IMR-90 (cell line): ENCODE data around the gene CEP85. TPM values are rescaled to one million over a fixed set of nuclear protein-coding genes. Genes with fewer than 3 reads are reported as not detected.

Source experiments
- ATAC-seq: fragments of 200-7000 bp; cut with Tn5 transposase; 2 replicates; pipeline ENCODE4 v1.9.1; 2020; ENCODE audit warnings: low read depth, mild to moderate bottlenecking, moderate library complexity
- BruUV-seq: library from RNA; stranded (reverse); fragments of 400-500 nt; replicated peaks from 2 replicates; lab custom pipeline; 2021; lab: Mats Ljungman, UMichigan
- CTCF ChIA-PET: fragments of 300-600 bp; formaldehyde crosslinking; extraction: SDS; loops from one replicate; lab custom pipeline; 2021; ENCODE audit warnings: antibody characterized with exemption; lab: Yijun Ruan, JAX
- POLR2A ChIA-PET: fragments of 300-600 bp; sonication (Branson Sonifier 250); formaldehyde crosslinking; loops from one replicate; lab custom pipeline; 2022; ENCODE audit warnings: antibody characterized with exemption; ENCODE audit not compliant: unreplicated experiment; lab: Charles Lee
- DNase-seq: peaks from one replicate; pipeline ENCODE4 v3.0.0; 2013
- H2AFZ ChIP-seq: replicated peaks from 2 replicates; pipeline ENCODE3; 2013; ENCODE audit warnings: low read length, mild to moderate bottlenecking; ENCODE audit not compliant: poor library complexity
- H2AK5ac ChIP-seq: 2 replicates; pipeline ENCODE4 v1.6.1; 2013; ENCODE audit warnings: low read depth, low read length, inconsistent platforms
- H2AK9ac ChIP-seq: replicated peaks from 2 replicates; pipeline ENCODE3; 2013; ENCODE audit warnings: mild to moderate bottlenecking, low read depth, low read length, moderate library complexity; ENCODE audit not compliant: poor library complexity
- H2BK120ac ChIP-seq: 2 replicates; pipeline ENCODE4 v1.6.1; 2013; ENCODE audit warnings: low read depth, low read length, inconsistent platforms
- H2BK15ac ChIP-seq: 3 replicates; pipeline ENCODE4 v1.6.1; 2013; ENCODE audit warnings: low read depth, low read length, inconsistent platforms
- H2BK20ac ChIP-seq: 2 replicates; pipeline ENCODE4 v1.6.1; 2013; ENCODE audit warnings: low read depth, mild to moderate bottlenecking, inconsistent platforms, low read length, moderate library complexity
- H2BK5ac ChIP-seq: 2 replicates; pipeline ENCODE4 v1.6.1; 2013; ENCODE audit warnings: mild to moderate bottlenecking, low read depth, low read length, inconsistent platforms; ENCODE audit not compliant: poor library complexity, severe bottlenecking
- H3K14ac ChIP-seq: replicated peaks from 2 replicates; pipeline ENCODE4 v1.6.1; 2013; ENCODE audit warnings: low read depth, low read length, inconsistent platforms
- H3K18ac ChIP-seq: 2 replicates; pipeline ENCODE4 v1.6.1; 2013; ENCODE audit warnings: low read depth, low read length, control low read depth
- H3K23ac ChIP-seq: 2 replicates; pipeline ENCODE4 v1.6.1; 2013; ENCODE audit warnings: low read depth, low read length, inconsistent platforms
- H3K27ac ChIP-seq: 2 replicates; pipeline ENCODE4 v1.5.1; 2013; ENCODE audit warnings: mild to moderate bottlenecking, control low read depth, low read length; ENCODE audit not compliant: insufficient read depth
- H3K27me3 ChIP-seq: 2 replicates; pipeline ENCODE4 v1.6.1; 2013; ENCODE audit warnings: low read length; ENCODE audit not compliant: control insufficient read depth, insufficient read depth
- H3K36me3 ChIP-seq: 2 replicates; pipeline ENCODE4 v1.6.1; 2013; ENCODE audit warnings: low read length, mixed read lengths; ENCODE audit not compliant: control insufficient read depth, insufficient read depth
- H3K4ac ChIP-seq: 2 replicates; pipeline ENCODE4 v1.6.1; 2013; ENCODE audit warnings: low read depth, low read length, inconsistent platforms
- H3K4me1 ChIP-seq: 2 replicates; pipeline ENCODE4 v1.6.1; 2013; ENCODE audit warnings: low read length, mixed read lengths; ENCODE audit not compliant: control insufficient read depth, insufficient read depth
- H3K4me2 ChIP-seq: 2 replicates; pipeline ENCODE4 v1.6.1; 2013; ENCODE audit warnings: low read depth, mild to moderate bottlenecking, control low read depth, low read length, moderate library complexity
- H3K4me3 ChIP-seq: 2 replicates; pipeline ENCODE4 v1.5.1; 2013; ENCODE audit warnings: low read depth, mild to moderate bottlenecking, control low read depth, low read length, moderate library complexity; ENCODE audit not compliant: insufficient read depth
- H3K56ac ChIP-seq: 2 replicates; pipeline ENCODE4 v1.6.1; 2013; ENCODE audit warnings: low read length, inconsistent platforms; ENCODE audit not compliant: insufficient read depth; ENCODE audit errors: extremely low read depth
- H3K79me1 ChIP-seq, 2 experiments: 2 replicates each; pipeline ENCODE4 v1.6.1; 2013; ENCODE audit warnings: low read length in 2 of 2, inconsistent platforms in 1 of 2, low read depth in 1 of 2
- H3K9ac ChIP-seq: 2 replicates; pipeline ENCODE4 v1.6.1; 2013; ENCODE audit warnings: low read depth, low read length, control low read depth
- H3K9me1 ChIP-seq: 2 replicates; pipeline ENCODE4 v1.6.1; 2013; ENCODE audit warnings: low read length, inconsistent platforms; ENCODE audit not compliant: insufficient read depth
- H3K9me3 ChIP-seq: 2 replicates; pipeline ENCODE4 v1.6.1; 2013; ENCODE audit warnings: low read length; ENCODE audit not compliant: control insufficient read depth, insufficient read depth
- H4K20me1 ChIP-seq: 2 replicates; pipeline ENCODE4 v1.6.1; 2013; ENCODE audit warnings: low read length, inconsistent platforms; ENCODE audit not compliant: insufficient read depth
- H4K5ac ChIP-seq: 2 replicates; pipeline ENCODE4 v1.6.1; 2013; ENCODE audit warnings: mild to moderate bottlenecking, low read depth, low read length, control low read depth
- H4K8ac ChIP-seq, 2 experiments: 2 replicates each; pipeline ENCODE4 v1.6.1; 2013; ENCODE audit warnings: low read depth in 2 of 2, low read length in 2 of 2, control low read depth in 1 of 2, inconsistent platforms in 1 of 2
- H4K91ac ChIP-seq: 2 replicates; pipeline ENCODE4 v1.6.1; 2013; ENCODE audit warnings: low read depth, low read length, inconsistent platforms; ENCODE audit not compliant: insufficient read depth
- CTCF ChIP-seq: conservative IDR thresholded peaks from 2 replicates; pipeline ENCODE4 v1.5.1; 2012; ENCODE audit warnings: mild to moderate bottlenecking, low read depth, low read length, improper control_type of control experiment
- ELK1 ChIP-seq: fragments of 150-350 bp; IDR thresholded peaks from 2 replicates; pipeline ENCODE4 v1.6.1; 2016; ENCODE audit warnings: low read depth, mild to moderate bottlenecking, low read length, moderate library complexity, borderline replicate concordance
- MAFK ChIP-seq: IDR thresholded peaks from 2 replicates; pipeline ENCODE4 v1.6.1; 2012; ENCODE audit warnings: low read depth, low read length, improper control_type of control experiment
- NFE2L2 ChIP-seq: fragments of 150-350 bp; IDR thresholded peaks from 2 replicates; pipeline ENCODE4 v1.6.1; 2016; ENCODE audit warnings: low read depth, mild to moderate bottlenecking, low read length
- SMC3 ChIP-seq: fragments of 150-350 bp; IDR thresholded peaks from 2 replicates; pipeline ENCODE4 v1.6.1; 2016; ENCODE audit warnings: low read depth, mild to moderate bottlenecking, antibody characterized with exemption, low read length, moderate library complexity
- WGBS, 2 experiments: methylation state at CpG; one replicate each; pipeline versions ENCODE4 v1.1.5 to v1.1.7; 2013; ENCODE audit warnings: missing lambda C conversion rate in 2 of 2; ENCODE audit not compliant: insufficient read length in 1 of 2; ENCODE audit errors: extremely low coverage in 2 of 2; 5-methylcytosine and 5-hydroxymethylcytosine counted together
- dilution Hi-C: fragments of 300-500 bp; cut with HindIII; formaldehyde crosslinking; loops from one replicate; pipeline ENCODE4 v1.14.3; 2018; ENCODE audit warnings: low sequenced_read_pairs; ENCODE audit not compliant: unreplicated experiment
- in situ Hi-C: fragments of 300-500 bp; cut with MboI; formaldehyde crosslinking; loops from 3 replicates; pipeline ENCODE4 v1.14.3; 2019; ENCODE audit warnings: low sequenced_read_pairs, inconsistent platforms, mixed read lengths
- intact Hi-C: fragments of 100-400 bp; cut with micrococcal nuclease; formaldehyde crosslinking; loops from 2 replicates; pipeline ENCODE4 v1.10.0; 2022
- polyA plus RNA-seq, 3 experiments: library from polyadenylated mRNA; depleted of rRNA; stranded (reverse); fragments of >200 nt; gene quantifications; 2 replicates each; pipeline ENCODE4 v1.2.3, GENCODE V29; 2012; ENCODE audit warnings: low replicate concordance in 1 of 3
- total RNA-seq: library from RNA; depleted of rRNA; stranded (reverse); fragments of >200 nt; gene quantifications from 2 replicates; pipeline ENCODE4 v1.2.3, GENCODE V29; 2012

Gene CEP85
- total and polyA plus RNA-seq, 2 of the 4 experiments (the other 2 are of a cell fraction): 11.5 to 11.8 TPM

- ATAC-seq (no peak), DNase-seq (peak; percentile 5)
- Histone ChIP-seq H3K4ac (peak overlapping the region; percentile 79), H3K27me3 (no peaks in the 10 kb centered on the region), H2AK5ac (peak overlapping the region; percentile 54; the same call in 1 of the 2 replicates), H4K5ac (peak overlapping the region; percentile 75), H2BK120ac (peak overlapping the region; percentile 54; the same call in 1 of the 2 replicates), H3K9me3 (no peaks in the 10 kb centered on the region), H2BK20ac (no peak overlapping the region), H3K56ac (peak overlapping the region; percentile 33), H3K79me1 (peaks cover 16 to 38% of the 10 kb centered on the region in 2 experiments), H2BK15ac (peak overlapping the region; percentile 21; the same call in 1 of the 3 replicates), H3K4me3 (peak overlapping the region; percentile 86), H3K4me2 (peak overlapping the region; percentile 97), H3K23ac (peak overlapping the region; percentile 91), H3K14ac (peak overlapping the region; percentile 80), H3K36me3 (no peaks in the 10 kb centered on the region), H4K91ac (peak overlapping the region; percentile 69; the same call in 1 of the 2 replicates), H3K4me1 (peaks cover 4% of the 10 kb centered on the region), H2AFZ (peak overlapping the region; percentile 99), H3K18ac (peak overlapping the region; percentile 33; the same call in 1 of the 2 replicates), H2AK9ac (peak overlapping the region; percentile 96), H3K9me1 (peaks cover 6% of the 10 kb centered on the region; the same call in 1 of the 2 replicates), H3K27ac (peak overlapping the region; percentile 65), H4K8ac (peak overlapping the region; percentile 0 to 89; a peak in 2 of 4 replicates), H4K20me1 (no peaks in the 10 kb centered on the region), H3K9ac (peak overlapping the region; percentile 61), H2BK5ac (peak overlapping the region; percentile 88)
- 0% methylated on average over 4 of the region's 30 CpGs; no CpG with 5 or more reads in 1 of the 2 experiments for WGBS, 2 experiments
- dilution Hi-C loops (no loop called here), in situ Hi-C loops (no loop called here), intact Hi-C loops (loop anchor here (5.0 to 10.0 kb wide), 2 partner anchors 68 to 130 kb away; partner anchors contain the start of genes C1orf232 and ZNF593)
- CTCF ChIA-PET: interaction anchor here (0.8 to 1.8 kb wide), 8 partner anchors 11 to 65 kb away, joined by 3 to 8 read pairs (median 3); partner anchors contain the start of genes SH3BGRL3 and ZNF593
- TF ChIP-seq ELK1 (no peak), CTCF (no peak), SMC3 (no peak), NFE2L2 (no peak), MAFK (no peak)
- BruUV-seq: no TSS peak
- POLR2A ChIA-PET: no interaction called here
Observed at GRCh38 chr1:26234644-26235370, 807 bp downstream of the CEP85 start.
